Stimulated activated CD4-positive, alpha-beta T cell treated with anti-CD3 and anti-CD28 coated beads, Interleukin-2, amount 100 ng/mL, for 48 hours (primary cell): ENCODE data around the gene SYCE3.
A peak's percentile ranks its signal among the peaks of the same experiment; 100 is the strongest.

Experiments
- DNase-seq, 2 donors: peaks; one replicate each; pipeline ENCODE4 v3.0.0-alpha.2; 2020

SYCE3 gene

GRCh38 chr22:50516891-50517290, 45.8 kb downstream of the SYCE3 start:
- DNase-seq, result no peak

DNA sequence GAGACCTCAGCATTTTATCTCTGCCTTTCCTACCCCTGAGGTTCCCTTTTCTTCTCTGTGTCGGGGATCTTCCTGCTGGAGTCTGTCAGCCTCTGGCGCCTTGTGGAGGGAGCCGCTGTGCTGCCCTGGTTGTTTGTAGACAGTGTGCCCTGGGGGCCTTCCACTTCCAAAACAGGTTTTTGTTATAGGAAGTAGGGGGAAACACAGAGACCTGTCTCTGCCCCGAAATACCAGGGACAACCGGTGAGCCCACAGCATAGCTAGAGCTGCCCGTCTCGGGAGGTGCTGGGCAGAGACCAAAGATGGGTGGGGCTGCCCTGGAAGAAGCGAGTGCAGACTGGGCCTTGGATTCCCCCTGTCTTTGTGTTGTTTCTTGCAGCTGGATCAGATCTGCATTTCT, 46.7 kb downstream of the SYCE3 start:
- DNase-seq, result no peak

GRCh38 chr22:50513175-50513574, 49.5 kb downstream of the SYCE3 start:
- no peak for DNase-seq

- DNase-seq, result no peak
These were observed 53.8 kb downstream of the SYCE3 start for GRCh38 chr22:50508897-50509296.

DNA sequence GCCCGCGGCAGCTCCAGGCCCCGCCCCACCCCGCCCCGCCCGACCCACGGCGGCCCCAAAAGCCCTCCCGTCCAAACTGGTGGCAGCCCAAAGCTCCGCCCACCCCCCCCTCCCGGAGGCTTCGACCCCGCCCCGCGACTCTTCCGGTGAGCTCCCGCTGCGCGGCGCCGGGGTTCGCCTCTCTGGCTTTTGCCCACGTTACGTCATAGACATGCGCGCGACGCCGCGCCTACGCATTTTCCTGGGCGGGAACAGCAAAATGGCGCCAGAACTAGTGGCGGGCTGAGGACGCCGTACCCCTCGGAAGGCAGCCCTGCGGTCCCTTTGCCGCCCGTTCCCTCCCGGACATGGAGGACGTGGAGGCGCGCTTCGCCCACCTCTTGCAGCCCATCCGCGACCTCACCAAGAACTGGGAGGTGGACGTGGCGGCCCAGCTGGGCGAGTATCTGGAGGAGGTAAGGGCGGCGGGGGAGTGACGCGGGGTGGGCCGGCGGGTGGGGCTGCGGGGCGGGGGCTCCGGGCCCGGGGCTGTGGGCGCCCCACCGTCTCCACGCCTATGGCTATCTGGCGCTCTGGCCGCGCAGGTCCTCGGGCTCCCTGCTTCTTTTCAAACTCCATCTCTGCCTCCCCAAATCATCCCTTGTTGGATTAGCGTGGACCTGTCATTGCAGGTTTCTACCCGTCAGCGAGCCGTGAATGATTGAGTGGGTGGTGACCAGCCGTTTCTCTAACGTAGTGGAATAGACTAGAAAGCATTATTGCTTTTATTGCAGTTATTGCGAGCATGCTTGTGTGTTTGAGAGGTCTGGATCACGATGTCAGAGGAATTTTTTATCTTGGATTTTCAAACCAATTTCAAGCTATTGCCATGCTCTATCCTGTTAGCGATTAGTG, 54.5 kb downstream of the SYCE3 start, which contains the start of gene NCAPH2:
Gene NCAPH2, plus strand, starts transcription at position 234 of the 894 bp plus-strand sequence. Its CDS starts 114 bp downstream, at position 348.
- DNase-seq, result peak; percentile 99

- peak; percentile 92 to 96 for DNase-seq
These were observed 55.2 kb downstream of the SYCE3 start, which contains the start of gene LMF2 for GRCh38 chr22:50507421-50507990. Gene LMF2, minus strand, starts transcription at chr22:50507702. Its CDS starts 27 bp downstream, at chr22:50507675.

- no peak for DNase-seq
These were observed 55.9 kb downstream of the SYCE3 start for GRCh38 chr22:50506611-50507420.

DNA sequence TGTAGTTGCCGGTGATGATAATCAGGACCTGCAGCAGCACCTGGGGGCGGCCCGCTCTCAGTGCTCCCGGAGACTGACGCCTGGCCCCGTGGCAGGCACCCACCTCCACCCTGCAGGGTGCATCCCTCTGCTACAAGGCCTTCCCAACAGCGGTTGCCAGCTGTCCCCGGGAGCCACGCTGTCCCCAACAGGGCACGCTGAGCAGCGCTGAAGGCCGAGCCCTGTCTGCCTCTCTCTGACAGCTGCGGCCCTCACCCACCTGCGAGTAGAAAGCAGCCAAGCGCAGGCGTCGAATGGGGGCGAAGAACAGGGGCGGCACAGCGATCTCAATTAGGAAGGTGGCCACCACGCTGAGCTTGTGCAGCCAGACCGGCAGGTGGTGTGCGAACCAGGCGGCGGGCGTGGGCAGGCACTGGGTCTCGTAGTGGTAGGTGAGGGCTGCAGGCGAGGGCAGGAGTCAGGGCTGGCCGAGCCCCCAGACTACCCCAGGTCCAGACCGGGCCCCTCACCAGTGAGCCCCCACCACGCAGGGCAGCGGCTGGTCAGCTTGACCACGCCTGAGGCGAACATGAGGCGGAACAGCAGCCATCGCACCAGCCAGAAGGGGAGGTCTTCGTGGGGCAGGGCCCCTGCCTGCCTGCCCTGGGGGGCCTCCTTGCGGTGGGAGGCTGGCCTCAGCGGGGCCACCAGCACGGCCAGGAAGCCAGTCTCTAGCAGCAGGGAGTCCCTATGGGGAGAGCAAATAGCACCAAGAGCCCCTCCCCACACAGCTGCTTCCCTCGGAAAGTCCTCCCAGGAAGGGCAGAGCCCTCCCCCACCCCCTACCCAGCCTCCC, 56.7 kb downstream of the SYCE3 start:
- DNase-seq, result no peak

DNA sequence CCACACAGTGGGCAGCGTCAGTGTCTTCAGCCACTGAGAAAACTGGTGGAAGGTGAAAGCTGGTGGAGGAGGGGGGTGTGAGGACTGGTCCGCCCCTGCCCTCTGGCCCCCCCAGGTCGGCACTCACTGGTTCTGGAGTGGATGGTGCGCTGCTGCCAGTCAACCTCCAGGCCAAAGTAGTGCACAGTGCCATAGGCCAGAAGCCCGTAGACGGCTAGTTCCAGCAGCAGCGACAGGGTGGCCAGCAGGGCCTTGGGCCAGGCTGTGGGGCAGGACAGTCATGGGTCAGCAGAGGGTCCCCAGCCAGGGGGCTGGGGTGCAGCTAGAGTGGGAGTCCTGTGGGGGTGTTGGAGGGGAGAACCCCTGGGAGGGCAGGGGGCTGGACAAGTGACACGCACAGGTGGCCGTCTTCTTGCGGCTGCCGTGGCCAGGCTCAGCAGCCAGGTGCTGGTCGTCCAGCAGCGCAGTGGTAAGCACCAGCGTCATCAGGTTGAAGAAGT, 57.4 kb downstream of the SYCE3 start:
- no peak for DNase-seq

DNA sequence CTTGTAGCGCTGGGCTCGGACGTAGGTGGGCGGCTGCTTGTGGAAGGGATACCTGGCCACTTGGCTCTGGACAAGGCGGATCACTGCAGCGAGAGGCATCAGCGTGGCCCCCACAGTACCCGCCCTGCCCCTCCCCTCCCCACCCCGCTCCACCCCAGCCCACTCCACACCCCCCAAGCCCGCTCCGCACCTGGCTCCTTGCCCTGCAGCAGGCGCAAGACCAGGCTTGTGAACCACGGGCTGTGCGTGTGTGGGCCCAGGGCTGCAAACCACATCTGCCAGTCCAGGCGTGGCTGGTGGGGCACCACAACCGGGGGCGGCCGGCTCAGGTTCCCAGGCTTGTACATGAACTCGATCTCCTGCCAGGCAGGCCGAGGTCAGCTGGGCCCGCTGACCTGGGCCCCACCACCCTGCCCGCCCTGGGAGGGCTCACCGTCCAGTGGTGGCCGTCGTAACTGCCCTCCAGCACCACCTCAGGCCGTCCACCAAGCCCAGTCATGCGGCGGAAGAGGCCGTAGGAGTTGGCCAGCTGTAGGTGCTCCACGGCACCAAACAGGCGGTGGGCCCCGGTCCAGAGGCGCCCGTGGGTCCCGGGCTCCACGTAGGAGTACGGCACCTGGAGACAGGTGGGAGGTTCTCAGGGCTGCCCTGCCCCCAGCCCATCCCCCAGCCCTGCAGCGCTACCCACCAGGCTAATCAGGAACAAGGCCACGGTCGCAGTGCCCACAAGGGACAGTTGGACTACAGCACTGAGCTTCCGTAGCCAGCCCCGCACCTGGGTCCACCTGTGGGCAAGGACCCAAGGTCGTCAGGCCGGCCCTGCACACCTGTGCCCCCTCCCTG, 58.1 kb downstream of the SYCE3 start:
- DNase-seq, result no peak

DNA sequence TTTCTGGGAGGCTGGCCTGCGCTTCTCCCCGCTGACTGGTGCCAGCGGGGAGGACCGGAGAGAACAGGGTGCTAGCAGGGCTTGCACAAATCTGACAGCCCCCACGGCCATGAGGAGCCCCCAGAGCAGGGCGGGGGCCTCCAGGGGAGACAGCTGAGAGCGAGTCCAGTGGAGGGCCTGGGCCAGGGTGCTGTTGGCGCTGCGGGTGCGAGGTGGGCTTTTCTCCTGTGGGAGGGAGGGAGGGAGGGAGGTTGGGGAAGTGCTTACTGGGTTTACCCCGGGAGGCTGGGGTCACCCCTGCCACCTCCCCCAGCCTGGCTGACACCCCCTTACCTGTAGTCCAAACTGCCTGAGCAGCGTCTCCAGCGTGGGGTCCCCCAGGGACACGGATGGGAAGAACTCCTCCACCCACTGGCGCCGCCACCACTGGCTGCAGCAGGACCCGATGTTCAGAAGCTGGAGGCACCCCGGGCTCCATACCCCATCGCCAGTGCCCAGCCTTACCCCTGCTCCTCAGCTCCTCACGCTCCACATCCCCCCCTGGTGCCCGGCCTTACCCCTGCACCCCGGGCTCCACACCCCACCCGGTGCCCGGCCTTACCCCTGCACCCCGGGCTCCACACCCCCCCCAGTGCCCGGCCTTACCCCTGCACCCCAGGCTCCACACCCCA, 59.1 kb downstream of the SYCE3 start:
- DNase-seq, result no peak

GRCh38 chr22:50502628-50503474, 59.9 kb downstream of the SYCE3 start:
- no peak for DNase-seq

DNA sequence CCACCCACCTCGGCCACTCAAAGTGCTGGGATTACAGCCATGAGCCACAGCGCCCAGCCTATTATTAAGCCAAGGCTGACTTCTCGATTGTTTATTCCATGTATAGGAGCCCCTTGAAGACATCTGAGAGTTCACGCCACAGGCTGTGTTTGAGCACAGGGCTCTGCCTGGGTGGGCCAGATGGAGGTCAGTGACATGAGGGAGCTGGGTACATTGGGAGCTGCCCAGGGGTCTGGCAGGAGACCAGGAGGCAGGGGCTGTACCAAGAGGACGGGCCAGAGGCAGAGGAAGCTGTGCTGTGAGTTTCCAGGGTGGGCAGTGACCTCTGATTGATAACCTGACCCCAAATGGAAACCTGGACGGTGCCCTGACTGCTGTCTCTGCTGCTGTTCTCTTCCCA, 60.6 kb downstream of the SYCE3 start:
- no peak for DNase-seq
